GM12878 (cell line): ENCODE results near the gene PRDM4. TPM values are rescaled to one million over a fixed set of nuclear protein-coding genes. Genes with fewer than 3 reads are reported as not detected.

Experiments
- ATAC-seq: fragments of 200-7000 bp; cut with Tn5 transposase; 3 replicates; pipeline ENCODE4 v1.9.1; 2020; ENCODE audit warnings: mild to moderate bottlenecking, moderate library complexity
- BruUV-seq: library from RNA; stranded (reverse); fragments of 400-500 nt; replicated peaks from 2 replicates; lab custom pipeline; 2021; lab: Mats Ljungman, UMichigan
- CTCF ChIA-PET: fragments of 300-600 bp; sonication (Branson Sonifier 250); formaldehyde crosslinking; extraction: SDS; loops from one replicate; lab custom pipeline; 2021; ENCODE audit warnings: inconsistent platforms; lab: Yijun Ruan, JAX
- POLR2A ChIA-PET: fragments of 350-600 bp; formaldehyde crosslinking; extraction: SDS; loops from one replicate; lab custom pipeline; 2021; ENCODE audit warnings: inconsistent platforms; lab: Charles Lee
- RAD21 ChIA-PET: fragments of 300-600 bp; sonication (Branson Sonifier 250); formaldehyde crosslinking; loops from one replicate; lab custom pipeline; 2023; ENCODE audit warnings: antibody characterized with exemption; ENCODE audit not compliant: unreplicated experiment; lab: Charles Lee
- SMC1A ChIA-PET: fragments of 300-600 bp; sonication (Branson Sonifier 250); formaldehyde crosslinking; loops from one replicate; lab custom pipeline; 2023; ENCODE audit not compliant: unreplicated experiment, uncharacterized antibody; lab: Charles Lee
- DNase-seq: peaks from one replicate; pipeline ENCODE4 v3.0.0-alpha.2; 2011; ENCODE audit warnings: low read depth, low spot score
- FAIRE-seq: peaks from 3 replicates; lab custom pipeline; 2011; peaks lifted over from hg19 to GRCh38; lab: Jason Lieb, UNC
- H2AFZ ChIP-seq: 2 replicates; pipeline ENCODE4 v1.6.0; 2011; ENCODE audit warnings: low read depth, low read length, control low read depth; ENCODE audit not compliant: control insufficient read depth
- H3K27ac ChIP-seq: 2 replicates; pipeline ENCODE4 v1.5.1; 2011; ENCODE audit warnings: control low read depth; ENCODE audit not compliant: control insufficient read depth, insufficient read depth
- H3K27me3 ChIP-seq, 2 experiments: replicated peaks in 1 of 2; 2 replicates each; pipeline versions ENCODE4 v1.6.0 to v1.6.1; 2011; ENCODE audit warnings: low read length in 1 of 2; ENCODE audit not compliant: control insufficient read depth in 2 of 2, insufficient read depth in 2 of 2
- H3K36me3 ChIP-seq, 2 experiments: 2 replicates each; pipeline ENCODE4 v1.5.1; 2011; ENCODE audit warnings: low read length in 1 of 2; ENCODE audit not compliant: control insufficient read depth in 2 of 2, insufficient read depth in 2 of 2
- H3K4me1 ChIP-seq: 2 replicates; pipeline ENCODE4 v1.6.1; 2011; ENCODE audit warnings: mild to moderate bottlenecking, low read length, moderate library complexity, mixed read lengths; ENCODE audit not compliant: control insufficient read depth, insufficient read depth
- H3K4me2 ChIP-seq: 2 replicates; pipeline ENCODE4 v1.6.0; 2011; ENCODE audit warnings: control low read depth; ENCODE audit not compliant: control insufficient read depth, insufficient read depth
- H3K4me3 ChIP-seq: fragments of 200-600 bp; sonication (generic); 2 replicates; pipeline ENCODE4 v1.5.1; 2016
- H3K79me2 ChIP-seq: 2 replicates; pipeline ENCODE4 v1.6.0; 2011; ENCODE audit warnings: low read length; ENCODE audit not compliant: control insufficient read depth, insufficient read depth
- H3K9ac ChIP-seq: 2 replicates; pipeline ENCODE4 v1.8.0; 2011; ENCODE audit warnings: low read length, control low read depth, mixed read lengths; ENCODE audit not compliant: control insufficient read depth, insufficient read depth
- H3K9me3 ChIP-seq: replicated peaks from 3 replicates; pipeline ENCODE4 v1.5.1; 2011; ENCODE audit warnings: mild to moderate bottlenecking, low read length; ENCODE audit not compliant: control insufficient read depth, insufficient read depth
- H4K20me1 ChIP-seq: 2 replicates; pipeline ENCODE4 v1.6.0; 2011; ENCODE audit not compliant: control insufficient read depth, insufficient read depth
- CREB1 ChIP-seq: IDR thresholded peaks from 2 replicates; pipeline ENCODE4 v1.6.1; 2012; ENCODE audit warnings: low read depth, mild to moderate bottlenecking, inconsistent platforms
- EP300 ChIP-seq, 2 experiments: fragments of 150-350 bp in 1 of 2; IDR thresholded peaks; 2 replicates each; pipeline ENCODE4 v1.6.1; 2011 to 2012; ENCODE audit warnings: low read depth in 2 of 2, low read length in 2 of 2, borderline replicate concordance in 1 of 2, improper control_type of control experiment in 1 of 2, inconsistent platforms in 1 of 2; ENCODE audit not compliant: control insufficient read depth in 1 of 2
- GABPA ChIP-seq: IDR thresholded peaks from 2 replicates; pipeline ENCODE4 v1.6.1; 2014; ENCODE audit warnings: antibody characterized with exemption, low read depth, mild to moderate bottlenecking, inconsistent platforms
- KLF5 ChIP-seq: fragments of 450-650 bp; IDR thresholded peaks from 2 replicates; pipeline ENCODE4 v1.6.1; 2014; ENCODE audit warnings: mild to moderate bottlenecking; ENCODE audit not compliant: partially characterized antibody
- MEF2B ChIP-seq: fragments of 450-650 bp; IDR thresholded peaks from 2 replicates; pipeline ENCODE4 v1.6.1; 2018; ENCODE audit warnings: mild to moderate bottlenecking, moderate library complexity; ENCODE audit not compliant: partially characterized antibody, poor library complexity, severe bottlenecking
- RB1 ChIP-seq: fragments of 450-650 bp; formaldehyde crosslinking; IDR thresholded peaks from 2 replicates; pipeline ENCODE4 v1.6.1; 2017; ENCODE audit warnings: mild to moderate bottlenecking, borderline replicate concordance
- SIX5 ChIP-seq: IDR thresholded peaks from 2 replicates; pipeline ENCODE4 v1.6.1; 2011; ENCODE audit warnings: mild to moderate bottlenecking, low read depth, low read length, moderate library complexity; ENCODE audit not compliant: severe bottlenecking
- SREBF1 ChIP-seq: IDR thresholded peaks from 2 replicates; pipeline ENCODE4 v1.6.1; 2012; ENCODE audit warnings: mild to moderate bottlenecking, low read length
- SRF ChIP-seq, 2 experiments: IDR thresholded peaks; 2 replicates each; pipeline ENCODE4 v1.6.1; 2011; ENCODE audit warnings: low read depth in 2 of 2, low read length in 2 of 2, mild to moderate bottlenecking in 1 of 2, moderate library complexity in 1 of 2
- SUPT20H ChIP-seq: IDR thresholded peaks from 2 replicates; pipeline ENCODE4 v1.6.1; 2011; ENCODE audit warnings: low read depth, mild to moderate bottlenecking, low read length, moderate library complexity, borderline replicate concordance; ENCODE audit not compliant: control insufficient read depth
- TCF3 ChIP-seq: IDR thresholded peaks from 2 replicates; pipeline ENCODE4 v1.6.1; 2012; ENCODE audit warnings: low read depth, mild to moderate bottlenecking, low read length, borderline replicate concordance; ENCODE audit not compliant: insufficient read depth
- TCF7 ChIP-seq: IDR thresholded peaks from 2 replicates; pipeline ENCODE4 v1.6.1; 2014; ENCODE audit warnings: antibody characterized with exemption, borderline replicate concordance
- WRNIP1 ChIP-seq: IDR thresholded peaks from 2 replicates; pipeline ENCODE4 v1.6.1; 2011; ENCODE audit warnings: low read depth, low read length, improper control_type of control experiment, borderline replicate concordance
- ZNF24 ChIP-seq: fragments of 450-650 bp; IDR thresholded peaks from 2 replicates; pipeline ENCODE4 v1.6.1; 2017; ENCODE audit warnings: antibody characterized with exemption, mild to moderate bottlenecking
- WGBS: methylation state at CpG from one replicate; pipeline ENCODE4 v1.1.6; 2016; ENCODE audit warnings: low lambda C conversion rate; ENCODE audit not compliant: insufficient replicate concordance, insufficient coverage; ENCODE audit errors: missing lambda C conversion rate; 5-methylcytosine and 5-hydroxymethylcytosine counted together
- in situ Hi-C: fragments of 300-500 bp; cut with MboI; formaldehyde crosslinking; loops from 9 replicates; pipeline ENCODE4 v1.14.3; 2018; ENCODE audit warnings: mixed read lengths
- intact Hi-C: fragments of 100-400 bp; cut with micrococcal nuclease; formaldehyde crosslinking; loops from one replicate; pipeline ENCODE4 v1.14.2; 2022; ENCODE audit not compliant: unreplicated experiment
- polyA plus RNA-seq, 11 experiments: library from polyadenylated mRNA; depleted of rRNA in 4 of 11; unstranded in 6 of 11; stranded (reverse) in 5 of 11; fragments of >200 nt; fragmentation: Nextera tagmentation in 4 of 11; fragmentation: Illumina TruSeq in 1 of 11; extraction: Ambion mirVana in 4 of 11; extraction: Trizol in 1 of 11; gene quantifications; 1 replicate in 1 of 11; 2 replicates in 10 of 11; pipeline versions ENCODE4 v1.2.1 to v1.2.3, GENCODE V29; 2011 to 2016; ENCODE audit warnings: inconsistent platforms in 2 of 11, missing spikeins in 2 of 11, low read depth in 1 of 11
- total RNA-seq, 4 experiments: library from RNA; depleted of rRNA in 3 of 4; stranded (reverse); fragments of >200 nt in 3 of 4; fragmentation: Illumina TruSeq in 1 of 4; extraction: Trizol in 1 of 4; gene quantifications; 2 replicates each; pipeline versions ENCODE4 v1.2.1 to v1.2.3, GENCODE V29; 2013 to 2021
- TF ChIP-seq, protein P1 (sequence below): fragments of 450-650 bp; IDR thresholded peaks from 2 replicates; pipeline ENCODE4 v1.6.1; 2017; ENCODE audit warnings: mild to moderate bottlenecking, low read depth, inconsistent platforms; ENCODE audit not compliant: poor library complexity, severe bottlenecking
- TF ChIP-seq, protein P2 (sequence below): fragments of 450-650 bp; formaldehyde crosslinking; IDR thresholded peaks from 2 replicates; pipeline ENCODE4 v1.5.0; 2022; ENCODE audit warnings: mild to moderate bottlenecking, missing genetic modification characterization
- TF ChIP-seq, protein P3 (sequence below): fragments of 450-650 bp; IDR thresholded peaks from 2 replicates; pipeline ENCODE4 v1.6.1; 2016; ENCODE audit warnings: mild to moderate bottlenecking

The PRDM4 gene
- total and polyA plus RNA-seq, 10 of the 15 experiments (the other 5 are each of a cell fraction or from before 2014, with no cell fraction given): 5.1 to 22.2 (median 15.0) TPM

DNA sequence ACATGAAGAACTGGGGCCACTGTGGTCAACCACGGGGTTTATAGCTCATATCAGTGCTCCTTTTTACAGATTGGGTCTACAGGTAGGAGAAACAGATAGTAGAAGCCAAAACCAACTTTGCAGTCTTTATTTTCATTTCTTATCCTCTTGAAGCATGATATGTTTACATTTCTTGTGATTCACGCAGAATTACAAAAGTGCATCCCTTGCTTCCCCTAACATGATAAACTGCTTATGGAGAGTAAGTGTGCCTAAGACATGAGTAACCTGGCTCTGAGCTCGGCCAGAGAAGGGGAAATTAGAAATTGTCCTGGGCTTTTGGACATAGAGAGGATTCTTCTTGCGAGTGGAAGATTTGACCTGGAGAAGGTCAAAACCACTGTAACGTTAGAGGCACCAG, 56.9 kb downstream of the PRDM4 start:
- ATAC-seq: no peak
- no peak for TF ChIP-seq MEF2B
- TF ChIP-seq WRNIP1: no peak
- no peak for TF ChIP-seq GABPA
- TF ChIP-seq RB1: no peak
- TF ChIP-seq SRF (IDR thresholded peaks at IDR 0.05; ENCODE audit: low read depth in 2 of 2, low read length in 2 of 2): no peak
- TF ChIP-seq, protein P1, sequence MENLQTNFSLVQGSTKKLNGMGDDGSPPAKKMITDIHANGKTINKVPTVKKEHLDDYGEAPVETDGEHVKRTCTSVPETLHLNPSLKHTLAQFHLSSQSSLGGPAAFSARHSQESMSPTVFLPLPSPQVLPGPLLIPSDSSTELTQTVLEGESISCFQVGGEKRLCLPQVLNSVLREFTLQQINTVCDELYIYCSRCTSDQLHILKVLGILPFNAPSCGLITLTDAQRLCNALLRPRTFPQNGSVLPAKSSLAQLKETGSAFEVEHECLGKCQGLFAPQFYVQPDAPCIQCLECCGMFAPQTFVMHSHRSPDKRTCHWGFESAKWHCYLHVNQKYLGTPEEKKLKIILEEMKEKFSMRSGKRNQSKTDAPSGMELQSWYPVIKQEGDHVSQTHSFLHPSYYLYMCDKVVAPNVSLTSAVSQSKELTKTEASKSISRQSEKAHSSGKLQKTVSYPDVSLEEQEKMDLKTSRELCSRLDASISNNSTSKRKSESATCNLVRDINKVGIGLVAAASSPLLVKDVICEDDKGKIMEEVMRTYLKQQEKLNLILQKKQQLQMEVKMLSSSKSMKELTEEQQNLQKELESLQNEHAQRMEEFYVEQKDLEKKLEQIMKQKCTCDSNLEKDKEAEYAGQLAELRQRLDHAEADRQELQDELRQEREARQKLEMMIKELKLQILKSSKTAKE: no peak
- TF ChIP-seq, protein P2, sequence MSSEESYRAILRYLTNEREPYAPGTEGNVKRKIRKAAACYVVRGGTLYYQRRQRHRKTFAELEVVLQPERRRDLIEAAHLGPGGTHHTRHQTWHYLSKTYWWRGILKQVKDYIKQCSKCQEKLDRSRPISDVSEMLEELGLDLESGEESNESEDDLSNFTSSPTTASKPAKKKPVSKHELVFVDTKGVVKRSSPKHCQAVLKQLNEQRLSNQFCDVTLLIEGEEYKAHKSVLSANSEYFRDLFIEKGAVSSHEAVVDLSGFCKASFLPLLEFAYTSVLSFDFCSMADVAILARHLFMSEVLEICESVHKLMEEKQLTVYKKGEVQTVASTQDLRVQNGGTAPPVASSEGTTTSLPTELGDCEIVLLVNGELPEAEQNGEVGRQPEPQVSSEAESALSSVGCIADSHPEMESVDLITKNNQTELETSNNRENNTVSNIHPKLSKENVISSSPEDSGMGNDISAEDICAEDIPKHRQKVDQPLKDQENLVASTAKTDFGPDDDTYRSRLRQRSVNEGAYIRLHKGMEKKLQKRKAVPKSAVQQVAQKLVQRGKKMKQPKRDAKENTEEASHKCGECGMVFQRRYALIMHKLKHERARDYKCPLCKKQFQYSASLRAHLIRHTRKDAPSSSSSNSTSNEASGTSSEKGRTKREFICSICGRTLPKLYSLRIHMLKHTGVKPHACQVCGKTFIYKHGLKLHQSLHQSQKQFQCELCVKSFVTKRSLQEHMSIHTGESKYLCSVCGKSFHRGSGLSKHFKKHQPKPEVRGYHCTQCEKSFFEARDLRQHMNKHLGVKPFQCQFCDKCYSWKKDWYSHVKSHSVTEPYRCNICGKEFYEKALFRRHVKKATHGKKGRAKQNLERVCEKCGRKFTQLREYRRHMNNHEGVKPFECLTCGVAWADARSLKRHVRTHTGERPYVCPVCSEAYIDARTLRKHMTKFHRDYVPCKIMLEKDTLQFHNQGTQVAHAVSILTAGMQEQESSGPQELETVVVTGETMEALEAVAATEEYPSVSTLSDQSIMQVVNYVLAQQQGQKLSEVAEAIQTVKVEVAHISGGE (CRISPR knock-in tag): no peak
- no peak for TF ChIP-seq ZNF24
- TF ChIP-seq TCF3: no peak
- no peak for TF ChIP-seq SUPT20H
- no peak for TF ChIP-seq KLF5
- TF ChIP-seq, protein P3, sequence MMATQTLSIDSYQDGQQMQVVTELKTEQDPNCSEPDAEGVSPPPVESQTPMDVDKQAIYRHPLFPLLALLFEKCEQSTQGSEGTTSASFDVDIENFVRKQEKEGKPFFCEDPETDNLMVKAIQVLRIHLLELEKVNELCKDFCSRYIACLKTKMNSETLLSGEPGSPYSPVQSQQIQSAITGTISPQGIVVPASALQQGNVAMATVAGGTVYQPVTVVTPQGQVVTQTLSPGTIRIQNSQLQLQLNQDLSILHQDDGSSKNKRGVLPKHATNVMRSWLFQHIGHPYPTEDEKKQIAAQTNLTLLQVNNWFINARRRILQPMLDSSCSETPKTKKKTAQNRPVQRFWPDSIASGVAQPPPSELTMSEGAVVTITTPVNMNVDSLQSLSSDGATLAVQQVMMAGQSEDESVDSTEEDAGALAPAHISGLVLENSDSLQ: no peak
- TF ChIP-seq CREB1: no peak
- TF ChIP-seq EP300 (IDR thresholded peaks at IDR 0.05; ENCODE audit: borderline replicate concordance in 1 of 2, control insufficient read depth in 1 of 2, low read depth in 2 of 2, low read length in 2 of 2): no peak
- no peak for TF ChIP-seq SREBF1
- TF ChIP-seq SIX5: no peak
- no peak for TF ChIP-seq TCF7

More for the DNA sequence above, 56.9 kb downstream of the PRDM4 start:
- Histone ChIP-seq H3K36me3 (peaks cover 3 to 53% of the 10 kb centered on the region in 2 experiments), H3K79me2 (no peaks in the 10 kb centered on the region), H3K27me3 (no peaks in the 10 kb centered on the region), H3K27ac (no peak overlapping the region), H2AFZ (no peak overlapping the region), H3K9ac (no peak overlapping the region), H3K9me3 (peaks cover 15% of the 10 kb centered on the region), H4K20me1 (no peaks in the 10 kb centered on the region), H3K4me1 (peaks cover 5% of the 10 kb centered on the region; the same call in 1 of the 2 replicates), H3K4me3 (no peak overlapping the region), H3K4me2 (no peak overlapping the region)
- DNase-seq (no peak), FAIRE-seq (no peak)
- in situ Hi-C loops: no loop called here
- WGBS: 90% methylated on average over 5 of the region's 5 CpGs
- CTCF ChIA-PET: interaction anchor here (0.9 kb wide), 1 partner anchor 9 kb away, joined by 3 read pairs; no protein-coding TSS in a partner anchor
- no TSS peak for BruUV-seq
- POLR2A ChIA-PET: no interaction called here
- RAD21 ChIA-PET: no interaction called here
- SMC1A ChIA-PET: no interaction called here
- intact Hi-C loops: no loop called here
